Measurements from ENCODE around the gene EXOC6B. TPM values are rescaled to one million over a fixed set of nuclear protein-coding genes. Genes with fewer than 3 reads are reported as not detected.

EXOC6B gene
- total RNA-seq, 1 experiment from 2014 or later = 18.5 TPM

- in situ Hi-C loops (cut with HindIII; ENCODE audit: low pct_unique_long_range_greater_than_20kb, low sequenced_read_pairs) = no loop called here
- DNase-seq (ENCODE audit: low read depth) = peak; percentile 26
Measured at GRCh38 chr2:72394541-72395070, 431.2 kb downstream of the EXOC6B start.

- in situ Hi-C loops (cut with HindIII; ENCODE audit: low pct_unique_long_range_greater_than_20kb, low sequenced_read_pairs) = no loop called here
- no peak for DNase-seq (ENCODE audit: low read depth)
Measured at GRCh38 chr2:72389447-72389846, 436.4 kb downstream of the EXOC6B start.

- in situ Hi-C loops (cut with HindIII; ENCODE audit: low pct_unique_long_range_greater_than_20kb, low sequenced_read_pairs) = no loop called here
- DNase-seq (ENCODE audit: low read depth) = no peak
Measured at GRCh38 chr2:72388263-72388662, 437.6 kb downstream of the EXOC6B start.

- in situ Hi-C loops (cut with HindIII; ENCODE audit: low pct_unique_long_range_greater_than_20kb, low sequenced_read_pairs) = no loop called here
- peak; percentile 4 for DNase-seq (ENCODE audit: low read depth)
Measured at GRCh38 chr2:72386288-72386687, 439.5 kb downstream of the EXOC6B start.

GRCh38 chr2:72378753-72379348, 447.0 kb downstream of the EXOC6B start:
- no peak for DNase-seq (ENCODE audit: low read depth)
- in situ Hi-C loops (cut with HindIII; ENCODE audit: low pct_unique_long_range_greater_than_20kb, low sequenced_read_pairs) = no loop called here

- peak; percentile 18 for DNase-seq (ENCODE audit: low read depth)
- in situ Hi-C loops (cut with HindIII; ENCODE audit: low pct_unique_long_range_greater_than_20kb, low sequenced_read_pairs) = no loop called here
Measured at GRCh38 chr2:72367530-72368225, 458.2 kb downstream of the EXOC6B start.

- no peak for DNase-seq (ENCODE audit: low read depth)
- in situ Hi-C loops (cut with HindIII; ENCODE audit: low pct_unique_long_range_greater_than_20kb, low sequenced_read_pairs) = no loop called here
Measured at GRCh38 chr2:72363406-72363805, 462.4 kb downstream of the EXOC6B start.

GRCh38 chr2:72362733-72363132, 463.1 kb downstream of the EXOC6B start:
- no peak for DNase-seq (ENCODE audit: low read depth)
- in situ Hi-C loops (cut with HindIII; ENCODE audit: low pct_unique_long_range_greater_than_20kb, low sequenced_read_pairs) = no loop called here

GRCh38 chr2:72361521-72361920, 464.3 kb downstream of the EXOC6B start:
- in situ Hi-C loops (cut with HindIII; ENCODE audit: low pct_unique_long_range_greater_than_20kb, low sequenced_read_pairs) = no loop called here
- DNase-seq (ENCODE audit: low read depth) = peak; percentile 14

- DNase-seq (ENCODE audit: low read depth) = no peak
- in situ Hi-C loops (cut with HindIII; ENCODE audit: low pct_unique_long_range_greater_than_20kb, low sequenced_read_pairs) = no loop called here
Measured at GRCh38 chr2:72361042-72361441, 464.8 kb downstream of the EXOC6B start.

GRCh38 chr2:72350852-72351251, 475.0 kb downstream of the EXOC6B start:
- in situ Hi-C loops (cut with HindIII; ENCODE audit: low pct_unique_long_range_greater_than_20kb, low sequenced_read_pairs) = no loop called here
- no peak for DNase-seq (ENCODE audit: low read depth)

- in situ Hi-C loops (cut with HindIII; ENCODE audit: low pct_unique_long_range_greater_than_20kb, low sequenced_read_pairs) = no loop called here
- DNase-seq (ENCODE audit: low read depth) = no peak
Measured at GRCh38 chr2:72349016-72349415, 476.8 kb downstream of the EXOC6B start.

GRCh38 chr2:72347081-72347480, 478.8 kb downstream of the EXOC6B start:
- DNase-seq (ENCODE audit: low read depth) = no peak
- in situ Hi-C loops (cut with HindIII; ENCODE audit: low pct_unique_long_range_greater_than_20kb, low sequenced_read_pairs) = no loop called here

GRCh38 chr2:72341639-72342038, 484.2 kb downstream of the EXOC6B start:
- in situ Hi-C loops (cut with HindIII; ENCODE audit: low pct_unique_long_range_greater_than_20kb, low sequenced_read_pairs) = no loop called here
- DNase-seq (ENCODE audit: low read depth) = no peak

- in situ Hi-C loops (cut with HindIII; ENCODE audit: low pct_unique_long_range_greater_than_20kb, low sequenced_read_pairs) = no loop called here
- DNase-seq (ENCODE audit: low read depth) = no peak
Measured at GRCh38 chr2:72340665-72341064, 485.2 kb downstream of the EXOC6B start.

- DNase-seq (ENCODE audit: low read depth) = no peak
- in situ Hi-C loops (cut with HindIII; ENCODE audit: low pct_unique_long_range_greater_than_20kb, low sequenced_read_pairs) = no loop called here
Measured at GRCh38 chr2:72338076-72338475, 487.8 kb downstream of the EXOC6B start.

GRCh38 chr2:72332720-72333119, 493.1 kb downstream of the EXOC6B start:
- in situ Hi-C loops (cut with HindIII; ENCODE audit: low pct_unique_long_range_greater_than_20kb, low sequenced_read_pairs) = no loop called here
- no peak for DNase-seq (ENCODE audit: low read depth)

- no peak for DNase-seq (ENCODE audit: low read depth)
- in situ Hi-C loops (cut with HindIII; ENCODE audit: low pct_unique_long_range_greater_than_20kb, low sequenced_read_pairs) = no loop called here
Measured at GRCh38 chr2:72330652-72331051, 495.2 kb downstream of the EXOC6B start.

GRCh38 chr2:72326759-72327158, 499.1 kb downstream of the EXOC6B start:
- DNase-seq (ENCODE audit: low read depth) = no peak
- in situ Hi-C loops (cut with HindIII; ENCODE audit: low pct_unique_long_range_greater_than_20kb, low sequenced_read_pairs) = no loop called here

All from Caki2 (cell line).